ENCODE results near the gene CHDH.
A peak's percentile ranks its signal among the peaks of the same experiment; 100 is the strongest.

CHDH gene

DNA sequence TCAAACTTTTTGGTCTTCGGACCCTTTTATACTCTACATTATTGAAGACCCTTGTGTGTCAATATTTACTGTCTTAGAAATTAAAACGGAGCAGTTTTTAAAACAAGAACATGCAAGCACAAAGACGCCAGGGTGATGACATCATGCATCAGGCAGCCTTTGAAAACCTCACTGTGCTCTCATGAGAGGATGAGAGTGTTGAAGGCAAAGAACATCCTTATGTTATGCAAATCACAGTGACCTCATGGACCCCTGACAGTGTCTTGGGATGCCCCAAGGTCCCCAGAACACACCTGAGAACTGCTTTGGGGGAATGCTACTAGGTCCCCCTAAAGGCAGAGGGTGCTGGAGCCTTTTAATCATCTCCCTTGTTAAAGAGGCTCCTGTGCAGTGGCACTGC lies 51.6 kb downstream of the CHDH start:
- Histone ChIP-seq H3K27me3 (ENCODE audit: insufficient read depth, poor library complexity, severe bottlenecking) (no peaks in the 10 kb centered on the region), H3K9me3 (ENCODE audit: severe bottlenecking) (no peaks in the 10 kb centered on the region), H3K36me3 (ENCODE audit: low read depth) (no peaks in the 10 kb centered on the region), H3K27ac (ENCODE audit: poor library complexity, severe bottlenecking) (no peak overlapping the region), H3K4me3 (ENCODE audit: severe bottlenecking) (no peak overlapping the region), H3K4me1 (ENCODE audit: insufficient read depth, poor library complexity, severe bottlenecking) (no peaks in the 10 kb centered on the region)
- ATAC-seq (ENCODE audit: low read depth): peak; percentile 43; the same call in 1 of the 3 replicates
- no peak for DNase-seq (ENCODE audit: low spot score)
- TF ChIP-seq, protein P1, sequence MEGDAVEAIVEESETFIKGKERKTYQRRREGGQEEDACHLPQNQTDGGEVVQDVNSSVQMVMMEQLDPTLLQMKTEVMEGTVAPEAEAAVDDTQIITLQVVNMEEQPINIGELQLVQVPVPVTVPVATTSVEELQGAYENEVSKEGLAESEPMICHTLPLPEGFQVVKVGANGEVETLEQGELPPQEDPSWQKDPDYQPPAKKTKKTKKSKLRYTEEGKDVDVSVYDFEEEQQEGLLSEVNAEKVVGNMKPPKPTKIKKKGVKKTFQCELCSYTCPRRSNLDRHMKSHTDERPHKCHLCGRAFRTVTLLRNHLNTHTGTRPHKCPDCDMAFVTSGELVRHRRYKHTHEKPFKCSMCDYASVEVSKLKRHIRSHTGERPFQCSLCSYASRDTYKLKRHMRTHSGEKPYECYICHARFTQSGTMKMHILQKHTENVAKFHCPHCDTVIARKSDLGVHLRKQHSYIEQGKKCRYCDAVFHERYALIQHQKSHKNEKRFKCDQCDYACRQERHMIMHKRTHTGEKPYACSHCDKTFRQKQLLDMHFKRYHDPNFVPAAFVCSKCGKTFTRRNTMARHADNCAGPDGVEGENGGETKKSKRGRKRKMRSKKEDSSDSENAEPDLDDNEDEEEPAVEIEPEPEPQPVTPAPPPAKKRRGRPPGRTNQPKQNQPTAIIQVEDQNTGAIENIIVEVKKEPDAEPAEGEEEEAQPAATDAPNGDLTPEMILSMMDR (IDR thresholded peaks at IDR 0.05; ENCODE audit: poor library complexity, severe bottlenecking): no peak

DNA sequence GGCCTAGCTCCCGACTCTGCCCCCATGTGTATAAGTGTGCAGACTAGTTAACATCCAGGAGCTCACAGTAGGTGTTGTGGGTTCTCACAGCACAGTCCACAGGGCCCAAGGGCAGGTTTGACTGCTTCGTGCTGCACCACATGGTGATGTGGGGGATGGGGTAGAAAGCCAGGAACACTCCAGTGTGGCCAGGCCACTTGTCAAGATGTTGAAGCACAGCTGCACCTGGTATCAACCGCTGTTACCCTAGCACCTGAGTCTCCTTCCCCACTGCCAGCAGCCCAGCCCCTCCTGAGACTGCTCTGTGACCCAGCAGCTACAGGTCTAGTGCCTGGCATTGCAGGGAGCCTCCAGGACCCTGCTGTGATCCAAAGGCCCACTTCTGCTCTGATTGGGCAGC lies 53.4 kb downstream of the CHDH start:
- Histone ChIP-seq H3K36me3 (ENCODE audit: low read depth) (no peaks in the 10 kb centered on the region), H3K4me3 (ENCODE audit: severe bottlenecking) (no peak overlapping the region), H3K4me1 (ENCODE audit: insufficient read depth, poor library complexity, severe bottlenecking) (no peaks in the 10 kb centered on the region), H3K27ac (ENCODE audit: poor library complexity, severe bottlenecking) (no peak overlapping the region), H3K9me3 (ENCODE audit: severe bottlenecking) (no peaks in the 10 kb centered on the region), H3K27me3 (ENCODE audit: insufficient read depth, poor library complexity, severe bottlenecking) (no peaks in the 10 kb centered on the region)
- no peak for DNase-seq (ENCODE audit: low spot score)
- no peak for ATAC-seq (ENCODE audit: low read depth)
- TF ChIP-seq, protein P1 (IDR thresholded peaks at IDR 0.05; ENCODE audit: poor library complexity, severe bottlenecking): no peak

DNA sequence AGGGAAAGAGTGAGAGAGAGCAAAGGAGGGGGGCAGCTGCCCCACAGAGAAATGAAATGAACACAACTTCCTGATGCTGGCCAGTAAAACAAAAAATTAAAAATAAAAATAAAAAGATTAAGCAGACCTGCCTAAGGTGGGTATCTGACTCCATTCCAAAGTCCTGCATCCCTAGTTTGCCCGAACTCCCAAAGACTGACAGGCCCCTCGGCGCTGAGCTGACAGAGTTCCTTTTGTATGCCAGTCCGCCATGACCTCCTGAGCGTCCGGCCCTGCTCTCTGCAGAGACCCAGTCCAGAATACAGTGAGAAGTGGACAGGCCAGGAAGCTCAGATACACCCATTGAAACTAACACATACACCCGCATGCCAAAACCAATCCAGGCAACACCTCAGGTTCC lies 54.9 kb downstream of the CHDH start:
- H3K9me3 ChIP-seq (ENCODE audit: severe bottlenecking): no peaks in the 10 kb centered on the region
- TF ChIP-seq, protein P1 (IDR thresholded peaks at IDR 0.05; ENCODE audit: poor library complexity, severe bottlenecking): no peak
- H3K27ac ChIP-seq (ENCODE audit: poor library complexity, severe bottlenecking): no peak overlapping the region
- no peaks in the 10 kb centered on the region for H3K4me1 ChIP-seq (ENCODE audit: insufficient read depth, poor library complexity, severe bottlenecking)
- no peak overlapping the region for H3K4me3 ChIP-seq (ENCODE audit: severe bottlenecking)
- H3K27me3 ChIP-seq (ENCODE audit: insufficient read depth, poor library complexity, severe bottlenecking): no peaks in the 10 kb centered on the region
- H3K36me3 ChIP-seq (ENCODE audit: low read depth): no peaks in the 10 kb centered on the region
- ATAC-seq (ENCODE audit: low read depth): no peak
- no peak for DNase-seq (ENCODE audit: low spot score)

DNA sequence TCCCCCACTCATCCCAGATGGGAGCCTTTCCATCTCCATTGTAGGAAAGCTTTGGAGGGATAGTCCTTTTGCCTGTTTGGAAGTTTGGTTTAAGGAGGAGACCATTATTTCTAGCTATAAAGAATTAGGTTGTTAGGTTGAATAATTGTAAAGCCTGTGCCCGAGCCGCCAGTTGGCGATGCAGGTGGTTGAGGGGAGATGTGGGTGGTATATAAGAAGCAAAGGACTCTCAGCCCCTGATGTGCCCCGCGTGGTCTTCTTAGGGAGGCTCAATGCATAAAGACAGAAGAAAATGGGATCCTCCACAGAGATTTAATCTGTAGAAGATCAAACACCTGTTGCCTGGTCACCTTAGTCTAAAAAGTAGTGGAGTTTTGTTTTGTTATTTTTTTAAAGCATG lies 55.7 kb downstream of the CHDH start:
- H3K27ac ChIP-seq (ENCODE audit: poor library complexity, severe bottlenecking): no peak overlapping the region
- H3K4me1 ChIP-seq (ENCODE audit: insufficient read depth, poor library complexity, severe bottlenecking): no peaks in the 10 kb centered on the region
- H3K9me3 ChIP-seq (ENCODE audit: severe bottlenecking): no peaks in the 10 kb centered on the region
- no peaks in the 10 kb centered on the region for H3K36me3 ChIP-seq (ENCODE audit: low read depth)
- TF ChIP-seq, protein P1 (IDR thresholded peaks at IDR 0.05; ENCODE audit: poor library complexity, severe bottlenecking): no peak
- no peaks in the 10 kb centered on the region for H3K27me3 ChIP-seq (ENCODE audit: insufficient read depth, poor library complexity, severe bottlenecking)
- no peak for DNase-seq (ENCODE audit: low spot score)
- H3K4me3 ChIP-seq (ENCODE audit: severe bottlenecking): no peak overlapping the region
- no peak for ATAC-seq (ENCODE audit: low read depth)

DNA sequence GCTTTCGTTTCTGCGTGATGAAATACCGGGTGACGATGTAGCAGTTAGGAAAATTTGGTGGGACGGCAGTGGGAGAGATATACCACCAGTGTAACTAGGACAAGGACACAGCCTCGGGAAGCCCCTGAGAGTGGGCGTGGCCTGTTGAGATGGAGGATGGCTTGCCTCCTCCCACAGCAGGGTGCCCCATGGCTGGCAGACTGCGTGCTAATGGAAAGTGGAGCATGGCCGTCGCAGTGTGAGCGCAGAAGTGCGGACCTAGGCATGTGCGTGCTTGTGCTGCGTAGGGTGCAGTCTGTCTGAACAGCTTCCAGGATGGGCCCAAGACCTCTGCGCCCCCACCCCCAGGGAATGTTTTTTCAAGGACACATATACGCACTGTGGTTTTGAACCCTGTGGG lies 56.8 kb downstream of the CHDH start:
- no peak for ATAC-seq (ENCODE audit: low read depth)
- TF ChIP-seq, protein P1 (IDR thresholded peaks at IDR 0.05; ENCODE audit: poor library complexity, severe bottlenecking): no peak
- Histone ChIP-seq H3K27ac (ENCODE audit: poor library complexity, severe bottlenecking) (no peak overlapping the region), H3K4me3 (ENCODE audit: severe bottlenecking) (no peak overlapping the region), H3K27me3 (ENCODE audit: insufficient read depth, poor library complexity, severe bottlenecking) (no peaks in the 10 kb centered on the region), H3K9me3 (ENCODE audit: severe bottlenecking) (no peaks in the 10 kb centered on the region), H3K36me3 (ENCODE audit: low read depth) (no peaks in the 10 kb centered on the region), H3K4me1 (ENCODE audit: insufficient read depth, poor library complexity, severe bottlenecking) (no peaks in the 10 kb centered on the region)
- no peak for DNase-seq (ENCODE audit: low spot score)
